CD14-positive monocyte (primary cell): ENCODE measurements around the gene RIMBP2. TPM values are rescaled to one million over a fixed set of nuclear protein-coding genes. Genes with fewer than 3 reads are reported as not detected.

Experiments used
- DNase-seq, 3 donors: peaks; one replicate each; pipeline ENCODE4 v3.0.0-alpha.2; 2011 to 2022
- H2AFZ ChIP-seq: 2 replicates; pipeline ENCODE4 v1.6.0; 2012; ENCODE audit warnings: mild to moderate bottlenecking, low read depth, low read length, inconsistent platforms; ENCODE audit not compliant: insufficient read depth, poor library complexity, severe bottlenecking
- H3K27ac ChIP-seq, 2 donors: 1 replicate in 1 of 2; 2 replicates in 1 of 2; pipeline ENCODE4 v1.5.1; 2012 to 2013; ENCODE audit warnings: low read length in 2 of 2, control low read depth in 1 of 2, inconsistent platforms in 1 of 2, low read depth in 1 of 2, mild to moderate bottlenecking in 1 of 2
- H3K27me3 ChIP-seq, 2 donors: one replicate each; pipeline versions ENCODE4 v1.6.0 to v1.6.1; 2011 to 2013; ENCODE audit warnings: low read length in 2 of 2; ENCODE audit not compliant: control insufficient read depth in 2 of 2, insufficient read depth in 2 of 2
- H3K36me3 ChIP-seq, 2 donors: replicated peaks in 1 of 2; 1 replicate in 1 of 2; 2 replicates in 1 of 2; pipeline versions ENCODE4 v1.5.1 to v1.6.1; 2012 to 2013; ENCODE audit warnings: low read length in 2 of 2, control low read depth in 1 of 2, inconsistent platforms in 1 of 2, mild to moderate bottlenecking in 1 of 2; ENCODE audit not compliant: insufficient read depth in 2 of 2, control insufficient read depth in 1 of 2
- H3K4me1 ChIP-seq, 2 donors: 1 replicate in 1 of 2; 2 replicates in 1 of 2; pipeline versions ENCODE4 v1.5.1 to v1.6.1; 2012 to 2013; ENCODE audit warnings: low read length in 2 of 2, control low read depth in 1 of 2, inconsistent platforms in 1 of 2, mild to moderate bottlenecking in 1 of 2, moderate library complexity in 1 of 2; ENCODE audit not compliant: insufficient read depth in 2 of 2, control insufficient read depth in 1 of 2
- H3K4me2 ChIP-seq: replicated peaks from 2 replicates; pipeline ENCODE3; 2012; ENCODE audit warnings: low read length, moderate library complexity, mild to moderate bottlenecking; ENCODE audit not compliant: poor library complexity, severe bottlenecking; ENCODE audit errors: extremely low read depth
- H3K4me3 ChIP-seq, 3 experiments: fragments of 200-600 bp in 1 of 3; sonication (generic) in 1 of 3; replicated peaks in 1 of 3; 1 replicate in 2 of 3; 2 replicates in 1 of 3; pipeline ENCODE4 v1.5.1; 2011 to 2013; ENCODE audit warnings: low read length in 3 of 3, mild to moderate bottlenecking in 3 of 3, control low read depth in 2 of 3, low read depth in 2 of 3, inconsistent platforms in 1 of 3, moderate library complexity in 1 of 3
- H3K79me2 ChIP-seq: 2 replicates; pipeline ENCODE4 v1.6.0; 2012; ENCODE audit warnings: mild to moderate bottlenecking, control low read depth, inconsistent platforms, low read length, moderate library complexity; ENCODE audit not compliant: insufficient read depth
- H3K9ac ChIP-seq: 2 replicates; pipeline ENCODE4 v1.6.0; 2017; ENCODE audit warnings: low read length, mild to moderate bottlenecking; ENCODE audit not compliant: insufficient read depth, poor library complexity, severe bottlenecking
- H3K9me3 ChIP-seq, 2 donors: replicated peaks in 1 of 2; 1 replicate in 1 of 2; 2 replicates in 1 of 2; pipeline versions ENCODE4 v1.5.1 to v1.6.1; 2012 to 2013; ENCODE audit warnings: low read length in 2 of 2, control low read depth in 1 of 2; ENCODE audit not compliant: control insufficient read depth in 1 of 2, insufficient read depth in 1 of 2
- H4K20me1 ChIP-seq: 2 replicates; pipeline ENCODE4 v1.6.0; 2012; ENCODE audit warnings: mild to moderate bottlenecking, low read length, control low read depth, moderate library complexity; ENCODE audit not compliant: insufficient read depth
- H3K27ac Mint-ChIP-seq, 7 donors: one replicate each; pipeline ENCODE4 v1.8.0; 2020; ENCODE audit warnings: mild to moderate bottlenecking in 7 of 7, mixed read lengths in 7 of 7, moderate library complexity in 6 of 7, inconsistent platforms in 2 of 7
- H3K27me3 Mint-ChIP-seq, 3 donors: one replicate each; pipeline ENCODE4 v1.8.0; 2021 to 2022; ENCODE audit warnings: low read depth in 3 of 3, mild to moderate bottlenecking in 3 of 3, mixed read lengths in 3 of 3, moderate library complexity in 3 of 3, inconsistent platforms in 1 of 3
- H3K36me3 Mint-ChIP-seq, 2 donors: one replicate each; pipeline ENCODE4 v1.8.0; 2020; ENCODE audit warnings: mixed read lengths in 2 of 2, inconsistent platforms in 1 of 2, mild to moderate bottlenecking in 1 of 2
- H3K4me1 Mint-ChIP-seq: one replicate; pipeline ENCODE4 v1.8.0; 2020; ENCODE audit warnings: mild to moderate bottlenecking, mixed read lengths
- H3K4me3 Mint-ChIP-seq, 2 donors: one replicate each; pipeline ENCODE4 v1.8.0; 2020; ENCODE audit warnings: mild to moderate bottlenecking in 2 of 2, mixed read lengths in 2 of 2, moderate library complexity in 1 of 2
- H3K9me3 Mint-ChIP-seq, 7 donors: one replicate each; pipeline ENCODE4 v1.8.0; 2020 to 2022; ENCODE audit warnings: mixed read lengths in 7 of 7, mild to moderate bottlenecking in 6 of 7, moderate library complexity in 6 of 7, inconsistent platforms in 2 of 7
- CTCF ChIP-seq: fragments of 200-600 bp; IDR thresholded peaks from one replicate; pipeline ENCODE4 v1.8.0; 2022; ENCODE audit warnings: antibody characterized with exemption, mild to moderate bottlenecking
- WGBS: methylation state at CpG from one replicate; pipeline ENCODE4 v1.1.5; 2013; ENCODE audit warnings: missing lambda C conversion rate; ENCODE audit not compliant: insufficient coverage; 5-methylcytosine and 5-hydroxymethylcytosine counted together
- intact Hi-C, 2 donors: fragments of 100-400 bp; cut with micrococcal nuclease; formaldehyde crosslinking; loops; one replicate each; pipeline versions ENCODE4 v1.15.0 to v1.15.1; 2023
- polyA plus RNA-seq, 3 donors: library from polyadenylated mRNA; depleted of rRNA in 1 of 3; unstranded in 2 of 3; stranded (reverse) in 1 of 3; fragments of 300-500 nt in 2 of 3; fragments of >200 nt in 1 of 3; fragmentation: Illumina TruSeq in 2 of 3; gene quantifications; 1 replicate in 2 of 3; 2 replicates in 1 of 3; pipeline ENCODE4 v1.2.3, GENCODE V29; 2012 to 2021

Gene RIMBP2
- polyA plus RNA-seq, 3 donors, result not detected

GRCh38 chr12:130486891-130487416, 229.1 kb downstream of the RIMBP2 start:
- H3K4me1 Mint-ChIP-seq, result no peaks in the 10 kb centered on the region
- Histone ChIP-seq H3K27me3 (no peaks in the 10 kb centered on the region), H2AFZ (no peak overlapping the region), H3K9ac (no peak overlapping the region), H3K4me3 (no peak overlapping the region), H3K4me2 (no peak overlapping the region), H3K36me3 (no peaks in the 10 kb centered on the region), H3K79me2 (no peaks in the 10 kb centered on the region), H3K9me3 (no peaks in the 10 kb centered on the region), H4K20me1 (no peaks in the 10 kb centered on the region), H3K4me1 (no peaks in the 10 kb centered on the region), H3K27ac (no peak overlapping the region)
- no peak for TF ChIP-seq CTCF
- peaks cover 0 to 11% (median 1%) of the 10 kb centered on the region in 3 donors for H3K27me3 Mint-ChIP-seq
- peaks cover 0 to 4% (median 0%) of the 10 kb centered on the region in 7 donors for H3K9me3 Mint-ChIP-seq
- H3K36me3 Mint-ChIP-seq, result no peaks in the 10 kb centered on the region
- no peak for DNase-seq
- intact Hi-C loops, result no loop called here
- WGBS, result 86% methylated on average over 9 of the region's 12 CpGs
- H3K27ac Mint-ChIP-seq, result no peak overlapping the region
- no peak overlapping the region for H3K4me3 Mint-ChIP-seq

- H3K9ac ChIP-seq, result no peak overlapping the region
- no peaks in the 10 kb centered on the region for H3K36me3 Mint-ChIP-seq
- H3K4me3 Mint-ChIP-seq, result no peak overlapping the region
- intact Hi-C loops, result no loop called here
- no peak overlapping the region for H3K27ac ChIP-seq
- no peak overlapping the region for H3K4me2 ChIP-seq
- H3K4me1 ChIP-seq, result no peaks in the 10 kb centered on the region
- H3K4me1 Mint-ChIP-seq, result no peaks in the 10 kb centered on the region
- peaks cover 0 to 5% (median 0%) of the 10 kb centered on the region in 3 donors for H3K27me3 Mint-ChIP-seq
- H4K20me1 ChIP-seq, result no peaks in the 10 kb centered on the region
- WGBS, result 90% methylated on average over 9 of the region's 10 CpGs
- peak overlapping the region in 1 of 7 donors; percentile 31 for H3K27ac Mint-ChIP-seq
- no peak overlapping the region for H3K4me3 ChIP-seq
- no peaks in the 10 kb centered on the region for H3K9me3 ChIP-seq
- H2AFZ ChIP-seq, result no peak overlapping the region
- H3K27me3 ChIP-seq, result no peaks in the 10 kb centered on the region
- H3K9me3 Mint-ChIP-seq, result peaks cover 0 to 4% (median 0%) of the 10 kb centered on the region in 7 donors
- H3K36me3 ChIP-seq, result no peaks in the 10 kb centered on the region
- no peaks in the 10 kb centered on the region for H3K79me2 ChIP-seq
- DNase-seq, result no peak
- no peak for TF ChIP-seq CTCF
Measured at GRCh38 chr12:130486146-130486435, 230.0 kb downstream of the RIMBP2 start.
